ENCODE data around the gene PLCXD3. TPM values are rescaled to one million over a fixed set of nuclear protein-coding genes. Genes with fewer than 3 reads are reported as not detected.

The PLCXD3 gene
- total and polyA plus RNA-seq, 9 of the 15 experiments (the other 6 are each of a cell fraction or from before 2014, with no cell fraction given), result not detected

DNA sequence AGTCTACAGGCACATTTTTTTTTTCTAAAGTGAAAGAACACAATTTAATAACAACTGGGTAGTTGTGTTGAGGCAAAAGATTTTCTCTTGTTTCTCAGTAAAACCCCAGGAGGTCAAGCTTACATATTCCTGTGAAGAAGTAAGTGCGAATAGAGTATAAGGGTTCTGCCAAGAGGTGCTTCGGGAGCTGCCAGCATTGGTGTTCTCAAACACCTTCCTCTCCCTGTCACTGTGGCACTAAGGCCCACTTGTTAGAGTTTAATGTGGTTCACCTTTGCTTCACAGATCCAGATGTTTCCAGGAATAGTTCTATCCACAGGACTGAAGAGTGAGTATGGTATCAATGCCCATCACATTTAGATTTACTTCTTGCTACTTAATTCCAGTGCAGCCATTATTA is 205.3 kb downstream of the PLCXD3 start:
- Histone ChIP-seq H3K27me3 (ENCODE audit: control insufficient read depth in 2 of 2, insufficient read depth in 2 of 2, low read length in 2 of 2) (no peaks in the 10 kb centered on the region), H3K27ac (ENCODE audit: extremely low read depth, low read depth, low read length) (no peak overlapping the region), H3K4me2 (ENCODE audit: insufficient read depth, low read length) (no peak overlapping the region), H3K4me3 (no peak overlapping the region), H3K9ac (ENCODE audit: insufficient read depth in 1 of 2, low read depth in 2 of 2, low read length in 2 of 2) (no peak overlapping the region), H3K36me3 (ENCODE audit: control insufficient read depth, insufficient read depth, low read length) (no peaks in the 10 kb centered on the region), H3K9me1 (ENCODE audit: control insufficient read depth, insufficient read depth, low read length) (no peaks in the 10 kb centered on the region), H3K9me3 (replicated peaks; ENCODE audit: control insufficient read depth, insufficient read depth, low read depth, low read length) (no peaks in the 10 kb centered on the region; the same call in 1 of the 2 replicates), H3K79me2 (ENCODE audit: control insufficient read depth, insufficient read depth, low read length) (no peaks in the 10 kb centered on the region), H4K20me1 (replicated peaks; ENCODE audit: control insufficient read depth, insufficient read depth, low read length) (no peaks in the 10 kb centered on the region), H2AFZ (ENCODE audit: low read depth, low read length) (no peak overlapping the region), H3K4me1 (replicated peaks in 1 of 2; ENCODE audit: control insufficient read depth in 2 of 2, insufficient read depth in 2 of 2, low read length in 2 of 2) (no peaks in the 10 kb centered on the region)
- ChIA-PET POLR2A (no interaction called here), CTCF (ENCODE audit: low intra/inter-chr PET ratio) (no interaction called here)
- no peak for ATAC-seq
- BruUV-seq (replicated peaks), result no TSS peak
- in situ Hi-C loops (cut with MboI), result no loop called here
- DNase-seq (ENCODE audit: extremely low read depth in 1 of 4, low spot score in 3 of 4), result no peak
- no peak for FAIRE-seq
- WGBS (ENCODE audit: insufficient coverage, low coverage, missing lambda C conversion rate), result 0% methylated on average over 2 of the region's 2 CpGs
- intact Hi-C loops (cut with micrococcal nuclease), result no loop called here
- TF ChIP-seq DIDO1 (tag; IDR thresholded peaks at IDR 0.05; ENCODE audit: low read depth) (no peak), XRCC4 (IDR thresholded peaks at IDR 0.05; ENCODE audit: extremely low read depth, insufficient read depth, insufficient read length) (no peak), EP300 (IDR thresholded peaks at IDR 0.05; ENCODE audit: low read length) (no peak), MTA1 (IDR thresholded peaks at IDR 0.05; ENCODE audit: borderline replicate concordance) (no peak), GATA2 (CRISPR knock-in tag; IDR thresholded peaks at IDR 0.05) (no peak), HDGF (IDR thresholded peaks at IDR 0.05) (no peak), VEZF1 (CRISPR knock-in tag; IDR thresholded peaks at IDR 0.05) (no peak), RBM17 (IDR thresholded peaks at IDR 0.05; ENCODE audit: borderline replicate concordance, low read depth, low read length) (no peak), HMBOX1 (IDR thresholded peaks at IDR 0.05) (no peak), ZNF143 (CRISPR knock-in tag; IDR thresholded peaks at IDR 0.05) (no peak), ZNF639 (CRISPR knock-in tag; conservative IDR thresholded peaks at IDR 0.05 in 1 of 2, IDR thresholded peaks at IDR 0.05 in 1 of 2) (no peak), NFRKB (IDR thresholded peaks at IDR 0.05; ENCODE audit: low read depth) (no peak), ETV5 (CRISPR knock-in tag; IDR thresholded peaks at IDR 0.05; ENCODE audit: low read depth) (no peak), ZNF311 (CRISPR knock-in tag; IDR thresholded peaks at IDR 0.05) (no peak), MCM7 (IDR thresholded peaks at IDR 0.05) (no peak)
- TF ChIP-seq, protein P1, sequence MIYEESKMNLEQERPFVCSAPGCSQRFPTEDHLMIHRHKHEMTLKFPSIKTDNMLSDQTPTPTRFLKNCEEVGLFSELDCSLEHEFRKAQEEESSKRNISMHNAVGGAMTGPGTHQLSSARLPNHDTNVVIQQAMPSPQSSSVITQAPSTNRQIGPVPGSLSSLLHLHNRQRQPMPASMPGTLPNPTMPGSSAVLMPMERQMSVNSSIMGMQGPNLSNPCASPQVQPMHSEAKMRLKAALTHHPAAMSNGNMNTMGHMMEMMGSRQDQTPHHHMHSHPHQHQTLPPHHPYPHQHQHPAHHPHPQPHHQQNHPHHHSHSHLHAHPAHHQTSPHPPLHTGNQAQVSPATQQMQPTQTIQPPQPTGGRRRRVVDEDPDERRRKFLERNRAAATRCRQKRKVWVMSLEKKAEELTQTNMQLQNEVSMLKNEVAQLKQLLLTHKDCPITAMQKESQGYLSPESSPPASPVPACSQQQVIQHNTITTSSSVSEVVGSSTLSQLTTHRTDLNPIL (CRISPR knock-in tag; IDR thresholded peaks at IDR 0.05), result no peak

Measured in K562 (cell line).